Renal cortex interstitium (tissue), 11 donors: ENCODE data around the gene TAPBP. TPM values are rescaled to one million over a fixed set of nuclear protein-coding genes. Genes with fewer than 3 reads are reported as not detected.
"Not testable (repeated sequence)": the region's sequence is repeated elsewhere in the genome, so short reads cannot be mapped to it uniquely, and the experiment has no call there.

Experiments used
- DNase-seq, 11 donors: peaks; one replicate each; pipeline ENCODE4 v3.0.0-alpha.2; 2013; ENCODE audit warnings: low read depth in 9 of 11, low spot score in 4 of 11; ENCODE audit errors: extremely low read depth in 1 of 11
- polyA plus RNA-seq, 3 donors: library from polyadenylated mRNA; unstranded; fragments of 120-200 nt; gene quantifications; one replicate each; pipeline ENCODE4 v1.2.1, GENCODE V29; 2013; ENCODE audit not compliant: insufficient read length in 3 of 3

TAPBP gene
- polyA plus RNA-seq, 3 donors: 33.7 to 47.7 (median 34.5) TPM

DNA sequence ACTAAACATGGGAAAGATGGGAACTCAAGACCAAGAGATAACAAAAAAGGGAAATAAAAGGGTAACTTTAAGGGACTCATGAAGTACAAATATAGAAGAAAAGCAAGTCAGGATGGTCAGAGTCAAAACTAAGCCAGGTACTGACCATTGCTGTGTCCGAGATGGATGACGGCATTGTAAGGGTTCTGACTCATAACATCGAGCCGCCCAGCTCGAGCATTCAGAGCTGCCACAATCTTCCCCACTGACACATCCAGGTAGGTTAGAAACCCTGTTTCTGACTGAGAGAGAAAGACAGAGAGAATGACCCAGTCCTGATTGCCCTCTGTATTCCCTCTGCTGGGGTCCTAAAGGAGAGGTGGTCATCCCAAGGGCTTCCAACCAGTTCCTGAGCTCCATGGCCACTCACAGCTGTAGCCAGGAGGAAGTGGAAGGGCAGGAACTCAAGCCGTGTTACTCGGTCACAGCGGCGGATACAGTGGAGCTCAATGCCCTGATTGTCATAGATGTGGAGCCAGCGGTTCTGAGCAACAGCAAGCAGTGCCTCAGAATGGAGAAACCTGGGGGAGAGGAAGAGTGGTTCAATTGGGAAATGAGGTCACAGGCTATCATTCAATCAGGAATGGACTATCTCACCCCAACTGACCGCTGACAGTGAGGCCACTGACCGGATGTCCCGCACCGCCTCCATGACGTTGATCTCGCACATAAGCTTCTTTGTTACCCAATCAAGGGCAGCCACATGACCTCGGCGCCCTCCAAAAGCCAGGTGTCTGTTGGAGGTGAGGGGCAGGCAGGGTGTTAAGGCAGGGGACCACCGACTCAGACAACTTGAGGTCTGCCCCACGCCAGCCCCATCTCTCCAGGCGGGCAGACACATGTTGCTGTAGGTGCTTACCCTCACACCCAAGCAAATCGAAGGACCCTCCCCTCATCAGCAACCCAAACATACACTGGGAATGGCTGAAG, 26.6 kb downstream of the TAPBP start:
- DNase-seq: no peak

DNA sequence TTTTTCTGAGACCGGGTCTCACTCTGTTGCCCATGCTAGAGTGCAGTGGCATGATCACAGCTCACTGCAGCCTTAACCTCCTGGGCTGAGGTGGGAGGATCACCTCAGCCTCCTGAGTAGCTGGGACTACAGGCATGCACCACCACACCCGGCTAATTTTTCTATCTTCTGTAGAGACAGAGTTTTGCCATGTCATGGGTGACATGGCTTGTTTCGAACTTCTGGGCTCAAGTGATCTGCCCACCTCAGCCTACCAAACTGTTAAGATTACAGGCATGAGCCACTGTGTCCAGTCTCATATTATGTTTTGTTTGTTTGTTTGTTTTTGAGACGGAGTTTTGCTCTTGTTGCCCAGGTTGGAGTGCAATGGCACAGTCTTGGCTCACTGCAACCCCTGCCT, 28.7 kb downstream of the TAPBP start:
- not testable (repeated sequence) for DNase-seq

GRCh38 chr6:33280539-33280938, 33.3 kb downstream of the TAPBP start:
- no peak for DNase-seq

GRCh38 chr6:33279971-33280511, 33.8 kb downstream of the TAPBP start:
- DNase-seq: peak in 1 of 11 donors; percentile 28

- DNase-seq: no peak
These were observed 34.6 kb downstream of the TAPBP start for GRCh38 chr6:33279257-33279695.

DNA sequence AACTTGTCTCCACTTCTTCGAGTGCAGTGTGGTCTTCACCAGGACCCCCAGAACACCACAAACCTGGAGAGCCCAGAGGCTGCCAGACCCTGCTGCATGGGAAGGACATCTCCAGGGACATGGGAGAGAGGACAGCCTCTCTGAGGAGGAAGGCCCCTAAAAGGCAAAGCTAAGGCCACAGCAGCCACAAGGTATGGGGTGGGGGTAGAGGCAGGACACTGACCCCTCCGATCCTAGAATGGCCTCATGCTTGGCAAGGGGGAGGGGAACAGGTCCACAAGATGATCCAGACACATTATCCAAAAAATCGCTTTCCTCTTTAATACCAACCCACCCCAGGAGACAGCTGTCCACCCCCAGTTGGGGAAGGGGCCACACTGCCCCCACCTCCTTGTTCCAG, 35.1 kb downstream of the TAPBP start:
- no peak for DNase-seq

GRCh38 chr6:33278392-33278741, 35.5 kb downstream of the TAPBP start:
- no peak for DNase-seq

- no peak for DNase-seq
These were observed 36.1 kb downstream of the TAPBP start for GRCh38 chr6:33277663-33278391.

DNA sequence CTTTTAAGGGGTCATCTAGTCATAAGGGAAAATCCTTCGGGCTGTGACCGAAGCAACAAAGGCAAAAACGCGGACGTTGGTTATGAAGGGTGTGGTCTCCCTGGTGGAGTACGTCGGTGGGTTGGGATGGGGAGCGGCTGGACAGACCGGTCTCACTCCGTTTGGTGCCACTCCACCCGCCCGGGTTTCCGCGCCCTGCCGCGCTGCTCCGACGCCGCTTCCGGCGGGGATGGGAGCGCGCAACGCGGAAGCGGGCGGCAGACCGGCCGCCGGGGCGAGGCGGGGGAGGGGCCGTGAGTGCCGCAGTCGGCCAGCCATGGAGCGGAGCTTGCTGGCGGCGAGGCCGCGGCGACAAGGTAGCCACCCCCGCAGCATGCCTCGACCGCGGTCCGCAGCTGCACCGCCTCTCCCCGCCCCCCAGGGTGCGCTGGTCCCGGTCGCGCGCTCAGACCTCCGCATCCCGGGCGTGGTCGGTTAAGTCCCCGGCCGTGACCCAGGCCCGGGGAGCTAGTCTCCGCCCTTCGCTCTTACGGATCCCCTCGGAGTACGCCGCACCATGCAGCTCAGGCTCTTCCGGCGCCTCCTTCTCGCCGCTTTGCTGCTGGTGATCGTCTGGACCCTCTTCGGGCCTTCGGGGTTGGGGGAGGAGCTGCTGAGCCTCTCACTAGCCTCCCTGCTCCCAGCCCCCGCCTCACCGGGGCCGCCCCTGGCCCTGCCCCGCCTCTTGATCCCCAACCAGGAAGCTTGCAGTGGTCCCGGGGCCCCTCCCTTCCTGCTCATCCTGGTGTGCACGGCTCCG, 36.8 kb downstream of the TAPBP start, which contains the start of gene B3GALT4:
Gene B3GALT4, plus strand, starts transcription at position 260 of the 799 bp plus-strand sequence. Its CDS starts 297 bp downstream, at position 557.
- DNase-seq: peak in 5 of 11 donors; percentile 30 to 78 (median 58)

GRCh38 chr6:33276581-33276863, 37.4 kb downstream of the TAPBP start:
- DNase-seq: no peak

DNA sequence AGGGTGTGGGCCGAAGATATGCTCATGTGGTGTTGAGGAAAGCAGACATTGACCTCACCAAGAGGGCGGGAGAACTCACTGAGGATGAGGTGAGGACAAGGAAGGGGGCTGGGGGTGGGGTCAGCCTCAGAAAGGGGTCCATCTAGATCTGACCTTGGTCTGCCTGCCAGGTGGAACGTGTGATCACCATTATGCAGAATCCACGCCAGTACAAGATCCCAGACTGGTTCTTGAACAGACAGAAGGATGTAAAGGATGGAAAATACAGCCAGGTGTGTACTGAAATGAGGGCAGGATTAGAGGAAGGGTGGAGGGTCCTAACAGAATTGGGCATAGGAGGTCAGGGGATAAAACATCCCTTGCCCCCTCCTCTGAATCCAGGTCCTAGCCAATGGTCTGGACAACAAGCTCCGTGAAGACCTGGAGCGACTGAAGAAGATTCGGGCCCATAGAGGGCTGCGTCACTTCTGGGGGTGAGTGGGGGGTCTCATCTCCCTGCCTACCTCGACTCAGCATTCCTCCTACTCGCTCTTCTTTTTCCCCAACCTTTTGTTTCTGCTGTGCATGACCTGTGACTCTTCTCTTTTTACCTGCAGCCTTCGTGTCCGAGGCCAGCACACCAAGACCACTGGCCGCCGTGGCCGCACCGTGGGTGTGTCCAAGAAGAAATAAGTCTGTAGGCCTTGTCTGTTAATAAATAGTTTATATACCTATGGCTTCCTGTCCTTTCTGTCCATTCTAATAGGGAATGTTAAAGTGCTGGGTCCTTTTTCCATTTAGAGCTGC, 37.9 kb downstream of the TAPBP start:
- DNase-seq: not testable (repeated sequence)

- DNase-seq: no peak
These were observed 39.7 kb downstream of the TAPBP start for GRCh38 chr6:33273924-33274902.

DNA sequence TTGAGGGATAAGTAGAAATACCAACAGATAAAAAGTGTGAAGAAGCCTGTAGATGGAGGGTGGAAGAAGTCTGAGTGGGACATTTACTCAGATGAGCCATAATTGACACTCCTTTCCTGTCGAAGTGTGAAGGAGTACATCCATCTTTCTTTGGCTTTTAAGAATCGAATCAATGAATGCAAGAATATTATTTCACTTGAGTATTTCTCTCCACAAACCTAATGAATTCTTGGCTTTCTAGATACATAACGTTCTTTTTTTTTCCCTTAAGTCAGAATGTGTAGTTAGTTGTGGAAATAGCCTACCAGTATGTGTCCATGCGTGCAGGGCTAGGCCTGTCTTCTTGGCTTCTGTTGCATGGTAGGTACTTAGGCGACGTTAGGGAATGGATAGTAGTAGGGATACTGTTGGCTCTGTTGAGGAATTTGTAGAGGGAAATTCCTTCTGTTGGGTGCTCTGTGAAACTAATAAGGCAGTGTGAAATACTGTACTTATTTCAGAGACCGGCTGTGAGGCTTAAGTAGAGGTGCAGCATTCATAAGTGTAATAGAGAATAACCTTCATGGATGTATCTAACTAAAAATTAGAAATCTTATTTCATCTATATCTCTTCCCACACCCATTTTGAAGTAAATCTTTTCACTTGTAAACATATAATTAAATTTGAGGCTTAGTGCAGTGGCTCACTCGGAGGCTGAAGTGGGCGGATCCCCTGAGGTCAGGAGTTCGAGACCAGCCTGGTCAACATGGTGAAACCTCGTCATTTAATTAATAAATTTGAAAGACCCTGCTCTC, 40.6 kb downstream of the TAPBP start:
- no peak for DNase-seq

DNA sequence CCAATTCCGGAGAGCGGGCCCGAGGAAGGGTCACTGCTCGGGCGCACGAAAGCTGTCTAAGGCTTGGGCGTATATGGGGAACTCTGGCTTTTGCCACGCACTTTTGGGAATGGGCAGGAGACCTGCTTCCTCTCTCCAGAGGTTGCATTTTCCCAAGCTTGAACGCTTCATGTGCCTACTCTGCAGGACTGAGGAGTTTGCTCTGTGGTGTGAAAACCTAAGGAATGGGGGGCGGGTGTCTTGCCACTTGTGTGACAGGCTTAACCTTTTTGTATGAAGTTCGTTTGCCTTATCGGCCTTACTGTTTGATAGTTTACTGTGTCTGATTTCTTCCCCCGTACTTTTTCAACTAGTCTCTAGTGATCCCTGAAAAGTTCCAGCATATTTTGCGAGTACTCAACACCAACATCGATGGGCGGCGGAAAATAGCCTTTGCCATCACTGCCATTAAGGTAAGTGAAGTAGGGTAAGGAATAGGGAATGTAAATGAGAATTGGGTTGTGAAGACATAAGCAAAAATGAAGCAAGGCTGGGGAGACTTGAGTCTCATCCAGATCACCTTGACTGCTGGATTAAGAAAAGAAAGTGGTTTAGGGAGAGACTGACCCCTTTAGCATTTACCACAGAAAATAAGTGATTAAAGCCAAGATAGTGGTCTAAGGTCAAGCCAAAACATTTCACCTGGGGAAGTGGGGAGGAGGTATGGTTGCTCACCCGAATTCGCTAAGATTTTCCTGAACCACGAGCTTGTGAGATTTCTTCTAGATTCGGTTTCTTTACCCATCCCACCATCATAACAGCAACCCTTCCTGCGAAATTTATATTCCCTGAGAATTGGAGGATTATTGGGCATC, 41.4 kb downstream of the TAPBP start:
- no peak for DNase-seq

GRCh38 chr6:33271468-33272274, 42.2 kb downstream of the TAPBP start, which contains the start of the genes RPS18 and VPS52:
RPS18 (plus strand) TSS chr6:33272075; CDS start chr6:33272120, 45 bp downstream.
VPS52 (minus strand) TSS chr6:33271876; CDS start chr6:33271675, 201 bp downstream.
- peak; percentile 95 to 99 (median 99) for DNase-seq
